T-cell (primary cell): ENCODE results near the gene FBXL19. TPM values are rescaled to one million over a fixed set of nuclear protein-coding genes. Genes with fewer than 3 reads are reported as not detected.

Source experiments
- ATAC-seq, 4 experiments: fragments of 200-7000 bp in 3 of 4; fragments of 150-1000 bp in 1 of 4; cut with Tn5 transposase; replicated peaks in 1 of 4; 1 replicate in 3 of 4; 2 replicates in 1 of 4; pipeline ENCODE4 v1.10.0; 2021; ENCODE audit warnings: moderate library complexity in 3 of 4, mild to moderate bottlenecking in 2 of 4, moderate number of reproducible peaks in 1 of 4
- CTCF ChIA-PET, 2 donors: fragments of 300-600 bp; sonication (Branson Sonifier 250); formaldehyde crosslinking; loops; one replicate each; lab custom pipeline; 2022; ENCODE audit warnings: antibody characterized with exemption in 2 of 2; lab: Charles Lee
- POLR2A ChIA-PET, 2 donors: fragments of 300-600 bp; sonication (Branson Sonifier 250); formaldehyde crosslinking; loops; one replicate each; lab custom pipeline; 2022; ENCODE audit warnings: antibody characterized with exemption in 2 of 2; lab: Charles Lee
- DNase-seq, 35 experiments: peaks; one replicate each; pipeline versions ENCODE4 v3.0.0 to v3.0.0-alpha.2; 2013 to 2023
- H3K27ac ChIP-seq: one replicate; pipeline ENCODE4 v1.5.1; 2013; ENCODE audit warnings: low read length
- H3K27me3 ChIP-seq, 2 experiments: replicated peaks in 1 of 2; 1 replicate in 1 of 2; 2 replicates in 1 of 2; pipeline versions ENCODE4 v1.6.1 to v1.7.0; 2013; ENCODE audit warnings: low read length in 1 of 2, mixed read lengths in 1 of 2; ENCODE audit not compliant: control insufficient read depth in 2 of 2, insufficient read depth in 2 of 2; ENCODE audit errors: extremely low read depth in 1 of 2
- H3K36me3 ChIP-seq, 2 donors: 1 replicate in 1 of 2; 2 replicates in 1 of 2; pipeline versions ENCODE4 v1.6.1 to v1.7.0; 2013; ENCODE audit warnings: low read length in 1 of 2; ENCODE audit not compliant: control insufficient read depth in 2 of 2, insufficient read depth in 1 of 2; ENCODE audit errors: extremely low read depth in 1 of 2
- H3K4me1 ChIP-seq, 2 experiments: 1 replicate in 1 of 2; 2 replicates in 1 of 2; pipeline versions ENCODE4 v1.6.1 to v1.7.0; 2013; ENCODE audit warnings: low read length in 2 of 2, mixed read lengths in 1 of 2; ENCODE audit not compliant: insufficient read depth in 2 of 2, control insufficient read depth in 1 of 2; ENCODE audit errors: extremely low read depth in 1 of 2
- H3K4me3 ChIP-seq, 2 donors: 1 replicate in 1 of 2; 2 replicates in 1 of 2; pipeline versions ENCODE4 v1.5.1 to v1.7.0; 2013; ENCODE audit warnings: mild to moderate bottlenecking in 2 of 2, low read length in 1 of 2, moderate library complexity in 1 of 2; ENCODE audit not compliant: control insufficient read depth in 1 of 2; ENCODE audit errors: extremely low read depth in 1 of 2
- H3K9me3 ChIP-seq: 2 replicates; pipeline ENCODE4 v1.7.0; 2013
- H3K27ac Mint-ChIP-seq, 2 donors: one replicate each; pipeline ENCODE4 v1.8.0; 2020 to 2021; ENCODE audit warnings: mild to moderate bottlenecking in 2 of 2, mixed read lengths in 2 of 2
- H3K27me3 Mint-ChIP-seq, 2 donors: one replicate each; pipeline ENCODE4 v1.8.0; 2021 to 2022; ENCODE audit warnings: mixed read lengths in 2 of 2
- H3K36me3 Mint-ChIP-seq: one replicate; pipeline ENCODE4 v1.8.0; 2021; ENCODE audit warnings: mixed read lengths
- H3K4me1 Mint-ChIP-seq, 3 donors: one replicate each; pipeline ENCODE4 v1.8.0; 2020 to 2022; ENCODE audit warnings: mixed read lengths in 3 of 3, mild to moderate bottlenecking in 1 of 3
- H3K4me3 Mint-ChIP-seq, 3 donors: one replicate each; pipeline ENCODE4 v1.8.0; 2020 to 2022; ENCODE audit warnings: mild to moderate bottlenecking in 3 of 3, mixed read lengths in 3 of 3, moderate library complexity in 3 of 3
- H3K9me3 Mint-ChIP-seq, 3 donors: one replicate each; pipeline ENCODE4 v1.8.0; 2020 to 2022; ENCODE audit warnings: mixed read lengths in 3 of 3
- WGBS: methylation state at CpG from one replicate; pipeline ENCODE4 v1.1.5; 2013; ENCODE audit warnings: missing lambda C conversion rate; ENCODE audit not compliant: insufficient coverage; 5-methylcytosine and 5-hydroxymethylcytosine counted together
- total RNA-seq, 35 experiments: library from RNA in 6 of 35; stranded (reverse) in 6 of 35; fragments of 120-200 nt in 1 of 35; gene quantifications; one replicate each; pipeline versions ENCODE4 v1.2.1 to v1.2.4 and lab custom pipeline; 2013 to 2026

Gene FBXL19
- total RNA-seq, 5 donors from 2014 or later (not counting 1 experiment from before 2014, with no cell fraction given) = 11.5 to 22.0 (median 18.1) TPM

- Mint-ChIP-seq H3K9me3 (no peaks in the 10 kb centered on the region), H3K27ac (peak overlapping the region in 1 of 2 donors; percentile 23), H3K27me3 (no peaks in the 10 kb centered on the region), H3K36me3 (peaks cover 12% of the 10 kb centered on the region), H3K4me1 (peaks cover 21 to 27% (median 23%) of the 10 kb centered on the region in 3 donors), H3K4me3 (peak overlapping the region in 1 of 3 donors; percentile 46)
- WGBS = 95% methylated on average over 34 of the region's 38 CpGs
- POLR2A ChIA-PET = no interaction called here
- H3K36me3 ChIP-seq = peaks cover 3 to 4% of the 10 kb centered on the region in 2 donors
- ATAC-seq (no peak), DNase-seq (no peak)
- CTCF ChIA-PET = no interaction called here
- no peak overlapping the region for H3K27ac ChIP-seq
- peaks cover 9 to 38% of the 10 kb centered on the region in 2 experiments for H3K4me1 ChIP-seq
- no peak overlapping the region for H3K4me3 ChIP-seq
- no peaks in the 10 kb centered on the region for H3K9me3 ChIP-seq
- H3K27me3 ChIP-seq = no peaks in the 10 kb centered on the region
Measured at GRCh38 chr16:30946671-30947540, 23.5 kb downstream of the FBXL19 start.

GRCh38 chr16:30947541-30947858 lies 24.1 kb downstream of the FBXL19 start:
- peaks cover 3 to 4% of the 10 kb centered on the region in 2 donors for H3K36me3 ChIP-seq
- H3K9me3 ChIP-seq = no peaks in the 10 kb centered on the region
- no peak overlapping the region for H3K4me3 ChIP-seq
- H3K4me1 ChIP-seq = peaks cover 9 to 32% of the 10 kb centered on the region in 2 experiments
- no peaks in the 10 kb centered on the region for H3K9me3 Mint-ChIP-seq
- WGBS = no CpG with 5 or more reads among the region's 3 CpGs
- H3K27me3 ChIP-seq = no peaks in the 10 kb centered on the region
- H3K27ac ChIP-seq = no peak overlapping the region
- peaks cover 12% of the 10 kb centered on the region for H3K36me3 Mint-ChIP-seq
- ATAC-seq (no peak), DNase-seq (no peak)
- H3K27ac Mint-ChIP-seq = no peak overlapping the region
- peaks cover 15 to 23% (median 20%) of the 10 kb centered on the region in 3 donors for H3K4me1 Mint-ChIP-seq
- ChIA-PET CTCF (no interaction called here), POLR2A (no interaction called here)
- H3K4me3 Mint-ChIP-seq = no peak overlapping the region
- H3K27me3 Mint-ChIP-seq = no peaks in the 10 kb centered on the region

DNA sequence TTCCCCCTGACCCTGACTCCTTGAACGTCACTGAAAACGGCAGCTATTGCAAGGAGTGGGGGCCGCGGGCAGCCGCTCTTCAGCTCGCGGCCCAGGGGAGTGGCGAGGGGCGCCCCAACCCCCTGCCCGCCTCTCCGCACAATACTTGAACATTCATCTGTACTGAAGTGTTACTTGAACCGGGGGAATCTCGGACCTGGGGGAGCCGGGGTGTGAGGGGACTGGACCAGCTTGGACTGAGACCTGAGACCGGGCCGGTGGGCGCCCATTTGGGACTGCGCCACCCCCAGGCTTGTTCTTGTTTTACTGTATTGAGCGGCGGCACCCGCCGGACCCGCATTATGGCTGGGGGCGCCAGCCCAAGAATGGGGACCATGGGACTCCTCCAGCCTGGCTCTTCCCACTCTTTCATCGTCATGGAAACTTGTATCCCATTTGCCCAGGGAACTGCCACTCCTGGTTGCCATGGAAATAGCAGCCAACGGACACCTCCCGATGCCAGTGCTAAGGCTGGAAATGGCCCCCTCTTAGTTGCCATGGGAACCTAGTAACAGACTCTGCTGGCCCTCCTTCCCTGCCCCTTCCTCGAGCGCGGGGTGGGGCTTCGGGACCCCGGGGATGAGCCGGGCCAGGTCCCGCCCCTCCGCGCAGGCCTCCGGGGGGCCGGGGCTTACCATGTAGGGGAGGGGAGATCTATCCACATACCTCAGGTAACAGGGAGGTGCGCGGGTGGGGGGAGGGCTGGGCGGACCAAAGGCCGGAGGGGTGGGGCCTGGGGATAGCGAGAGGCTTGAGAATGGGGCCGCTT lies 24.7 kb downstream of the FBXL19 start:
- CTCF ChIA-PET = no interaction called here
- peak in 1 of 35 experiments; percentile 33 for DNase-seq
- peaks cover 10 to 20% (median 17%) of the 10 kb centered on the region in 3 donors for H3K4me1 Mint-ChIP-seq
- H3K27ac Mint-ChIP-seq = peak overlapping the region in 1 of 2 donors; percentile 90
- peaks cover 9 to 31% of the 10 kb centered on the region in 2 experiments for H3K4me1 ChIP-seq
- H3K36me3 Mint-ChIP-seq = peaks cover 12% of the 10 kb centered on the region
- 88% methylated on average over 23 of the region's 44 CpGs for WGBS
- peak in 2 of 4 experiments; percentile 2 to 13 for ATAC-seq
- no peaks in the 10 kb centered on the region for H3K27me3 Mint-ChIP-seq
- H3K4me3 ChIP-seq = peak overlapping the region in 1 of 2 donors; percentile 62
- H3K27ac ChIP-seq = peak overlapping the region; percentile 58
- H3K27me3 ChIP-seq = no peaks in the 10 kb centered on the region
- H3K9me3 ChIP-seq = no peaks in the 10 kb centered on the region
- peak overlapping the region in 2 of 3 donors; percentile 17 to 89 for H3K4me3 Mint-ChIP-seq
- POLR2A ChIA-PET = interaction anchor here in 1 of 2 donors (0.6 kb wide), 1 partner anchor 594 kb away, joined by 3 read pairs; no protein-coding TSS in a partner anchor
- H3K36me3 ChIP-seq = peaks cover 3 to 4% of the 10 kb centered on the region in 2 donors
- no peaks in the 10 kb centered on the region for H3K9me3 Mint-ChIP-seq

DNA sequence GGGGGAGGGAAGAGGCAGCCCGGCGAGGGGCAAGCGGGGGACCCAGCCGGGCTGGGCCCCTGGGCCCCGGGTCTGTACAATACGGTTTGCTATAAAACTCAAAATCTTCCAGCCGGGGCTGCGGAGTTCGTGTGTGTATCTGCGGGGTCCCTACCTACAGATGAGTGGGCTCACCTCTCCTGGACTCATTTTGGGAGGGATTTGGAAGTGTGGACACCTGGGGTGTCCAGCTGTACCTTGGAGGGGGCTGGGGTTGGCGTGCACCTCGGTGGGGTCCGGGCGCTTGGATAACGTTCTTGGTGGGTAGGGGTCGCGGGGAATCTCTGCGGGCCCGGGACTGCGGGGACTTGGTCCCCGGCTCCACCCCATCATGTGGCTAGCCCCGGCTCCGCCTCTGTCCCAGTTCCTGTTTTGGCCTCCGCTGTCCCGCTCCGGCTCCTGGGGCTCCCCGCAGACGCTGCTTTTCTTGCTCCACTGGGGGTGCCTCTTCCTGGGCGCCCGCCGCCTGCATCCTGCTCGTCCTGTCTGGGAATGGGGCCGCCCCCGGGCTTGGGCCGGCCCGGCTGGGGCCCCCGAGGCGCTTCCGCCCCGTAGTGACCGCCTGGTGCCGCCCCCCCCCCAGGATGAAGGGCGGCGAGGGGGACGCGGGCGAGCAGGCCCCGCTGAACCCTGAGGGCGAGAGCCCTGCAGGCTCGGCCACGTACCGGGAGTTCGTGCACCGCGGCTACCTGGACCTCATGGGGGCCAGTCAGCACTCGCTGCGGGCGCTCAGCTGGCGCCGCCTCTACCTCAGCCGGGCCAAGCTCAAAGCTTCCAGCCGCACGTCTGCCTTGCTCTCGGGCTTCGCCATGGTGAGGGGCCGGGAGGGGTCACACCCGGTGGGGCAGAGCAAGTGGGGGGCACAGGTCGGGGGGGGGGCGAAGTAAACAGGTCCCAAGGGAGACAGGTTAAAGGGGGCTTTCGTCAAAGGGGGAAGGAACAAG lies 25.6 kb downstream of the FBXL19 start, which contains the start of gene ORAI3:
Gene ORAI3 (plus strand): TSS at position 402 of the 983 bp plus-strand sequence. CDS start 222 bp downstream, at position 624.
- H3K27ac ChIP-seq = peak within 1 kb of the TSS; percentile 64
- H3K36me3 Mint-ChIP-seq = peaks cover 9% of the 10 kb centered on the region
- H3K27me3 Mint-ChIP-seq = no peaks in the 10 kb centered on the region
- no peaks in the 10 kb centered on the region for H3K27me3 ChIP-seq
- peak within 1 kb of the TSS; percentile 62 to 75 for H3K4me3 ChIP-seq
- POLR2A ChIA-PET = interaction anchor here (0.6 to 1.0 kb wide), 3 partner anchors 13 to 925 kb away, joined by 3 to 4 read pairs (median 3); partner anchors contain the start of gene ZNF267 (in 1 of the 2)
- CTCF ChIA-PET = interaction anchor here in 1 of 2 donors (0.6 kb wide), 1 partner anchor 15 kb away, joined by 3 read pairs; no protein-coding TSS in a partner anchor
- peak within 1 kb of the TSS; percentile 87 to 89 (median 87) for H3K4me3 Mint-ChIP-seq
- H3K36me3 ChIP-seq = peaks cover 0 to 4% of the 10 kb centered on the region in 2 donors
- H3K27ac Mint-ChIP-seq = peak within 1 kb of the TSS; percentile 84 to 91
- H3K9me3 ChIP-seq = no peaks in the 10 kb centered on the region
- no peaks in the 10 kb centered on the region for H3K9me3 Mint-ChIP-seq
- peaks cover 16 to 26% (median 21%) of the 10 kb centered on the region in 3 donors for H3K4me1 Mint-ChIP-seq
- 2% methylated on average over 55 of the region's 70 CpGs for WGBS
- peak in 13 of 35 experiments; percentile 17 to 62 (median 33) for DNase-seq
- peaks cover 9 to 38% of the 10 kb centered on the region in 2 experiments for H3K4me1 ChIP-seq
- peak; percentile 58 to 70 (median 62) for ATAC-seq

- peaks cover 0 to 4% of the 10 kb centered on the region in 2 donors for H3K36me3 ChIP-seq
- H3K9me3 ChIP-seq = no peaks in the 10 kb centered on the region
- H3K4me3 ChIP-seq = peak overlapping the region; percentile 62 to 75
- peak overlapping the region; percentile 84 to 91 for H3K27ac Mint-ChIP-seq
- peaks cover 2% of the 10 kb centered on the region for H3K36me3 Mint-ChIP-seq
- DNase-seq = peak in 3 of 35 experiments; percentile 10 to 39 (median 22)
- H3K27me3 ChIP-seq = no peaks in the 10 kb centered on the region
- H3K4me3 Mint-ChIP-seq = peak overlapping the region; percentile 87 to 89 (median 87)
- 4% methylated on average over 21 of the region's 21 CpGs for WGBS
- H3K27ac ChIP-seq = peak overlapping the region; percentile 64
- ChIA-PET POLR2A (interaction anchor here in 1 of 2 donors (0.7 to 1.0 kb wide), 2 partner anchors 14 to 924 kb away, joined by 3 to 4 read pairs; partner anchors contain the start of gene ZNF267), CTCF (interaction anchor here in 1 of 2 donors (0.6 kb wide), 1 partner anchor 16 kb away, joined by 3 read pairs; no protein-coding TSS in a partner anchor)
- no peaks in the 10 kb centered on the region for H3K9me3 Mint-ChIP-seq
- H3K4me1 Mint-ChIP-seq = peaks cover 16 to 26% (median 21%) of the 10 kb centered on the region in 3 donors
- ATAC-seq = peak; percentile 36 to 44 (median 39)
- peaks cover 9 to 40% of the 10 kb centered on the region in 2 experiments for H3K4me1 ChIP-seq
- no peaks in the 10 kb centered on the region for H3K27me3 Mint-ChIP-seq
Measured at GRCh38 chr16:30949650-30950515, 26.5 kb downstream of the FBXL19 start.
